CD4-positive, alpha-beta T cell treated with Interleukin-17A for 1 hour (primary cell): ENCODE results near the gene GNB2.
"Not testable (repeated sequence)": the region's sequence is repeated elsewhere in the genome, so short reads cannot be mapped to it uniquely, and the experiment has no call there.

Experiments
- DNase-seq: peaks from one replicate; pipeline ENCODE4 v3.0.0-alpha.2; 2020

GNB2 gene

GRCh38 chr7:100673302-100673941, at the start of gene GNB2:
Gene GNB2, plus strand, starts transcription at chr7:100673740. Its CDS starts 2,526 bp downstream, at chr7:100676266.
- peak; percentile 99 for DNase-seq

GRCh38 chr7:100623951-100624824, 49.4 kb upstream of the GNB2 start:
- DNase-seq = no peak

- no peak for DNase-seq
Observed at GRCh38 chr7:100626055-100626454, 47.5 kb upstream of the GNB2 start.

GRCh38 chr7:100626530-100627237, 46.9 kb upstream of the GNB2 start:
- DNase-seq = peak; percentile 94

GRCh38 chr7:100627238-100627549, 46.3 kb upstream of the GNB2 start:
- DNase-seq = no peak

- DNase-seq = peak; percentile 38
Observed at GRCh38 chr7:100629117-100629716, 44.3 kb upstream of the GNB2 start.

GRCh38 chr7:100630066-100630465, 43.5 kb upstream of the GNB2 start:
- no peak for DNase-seq

- peak; percentile 64 for DNase-seq
Observed at GRCh38 chr7:100632951-100633717, 40.4 kb upstream of the GNB2 start.

- no peak for DNase-seq
Observed at GRCh38 chr7:100639995-100640516, 33.5 kb upstream of the GNB2 start.

GRCh38 chr7:100640517-100641440, 32.8 kb upstream of the GNB2 start:
- no peak for DNase-seq

GRCh38 chr7:100641463-100641859, 32.1 kb upstream of the GNB2 start, which contains the start of gene TFR2:
Gene TFR2, minus strand, starts transcription at chr7:100641552. Its CDS starts 43 bp downstream, at chr7:100641509.
- DNase-seq = no peak

GRCh38 chr7:100641860-100642533, 31.5 kb upstream of the GNB2 start:
- DNase-seq = no peak

GRCh38 chr7:100642534-100642907, 31.0 kb upstream of the GNB2 start:
- peak; percentile 32 for DNase-seq

GRCh38 chr7:100649826-100650565, 23.5 kb upstream of the GNB2 start:
- no peak for DNase-seq

GRCh38 chr7:100654908-100655831, 18.4 kb upstream of the GNB2 start:
- DNase-seq = no peak

GRCh38 chr7:100655908-100656674, 17.4 kb upstream of the GNB2 start, which contains the start of gene ACTL6B:
Gene ACTL6B, minus strand, starts transcription at chr7:100656448. Its CDS starts 94 bp downstream, at chr7:100656354.
- peak; percentile 57 for DNase-seq

GRCh38 chr7:100662194-100662776, 11.3 kb upstream of the GNB2 start:
- DNase-seq = not testable (repeated sequence)
